Frontal cortex (tissue), 4 donors: Measurements from ENCODE around the gene FUZ. TPM values are rescaled to one million over a fixed set of nuclear protein-coding genes. Genes with fewer than 3 reads are reported as not detected.

Source experiments
- DNase-seq, 2 donors: peaks; one replicate each; pipeline ENCODE4 v3.0.0; 2012; ENCODE audit warnings: low spot score in 2 of 2
- FAIRE-seq: peaks from 2 replicates; lab custom pipeline; 2012; peaks lifted over from hg19 to GRCh38; lab: Jason Lieb, UNC
- total RNA-seq: library from RNA; depleted of rRNA; stranded (reverse); fragments of >200 nt; gene quantifications from one replicate; pipeline ENCODE4 v1.2.3, GENCODE V29; 2014
- donor health status: control.
- donor health status: control.
- donor health status: control.

The FUZ gene
- total RNA-seq, 1 donor from 2014 or later: 17.5 TPM

DNA sequence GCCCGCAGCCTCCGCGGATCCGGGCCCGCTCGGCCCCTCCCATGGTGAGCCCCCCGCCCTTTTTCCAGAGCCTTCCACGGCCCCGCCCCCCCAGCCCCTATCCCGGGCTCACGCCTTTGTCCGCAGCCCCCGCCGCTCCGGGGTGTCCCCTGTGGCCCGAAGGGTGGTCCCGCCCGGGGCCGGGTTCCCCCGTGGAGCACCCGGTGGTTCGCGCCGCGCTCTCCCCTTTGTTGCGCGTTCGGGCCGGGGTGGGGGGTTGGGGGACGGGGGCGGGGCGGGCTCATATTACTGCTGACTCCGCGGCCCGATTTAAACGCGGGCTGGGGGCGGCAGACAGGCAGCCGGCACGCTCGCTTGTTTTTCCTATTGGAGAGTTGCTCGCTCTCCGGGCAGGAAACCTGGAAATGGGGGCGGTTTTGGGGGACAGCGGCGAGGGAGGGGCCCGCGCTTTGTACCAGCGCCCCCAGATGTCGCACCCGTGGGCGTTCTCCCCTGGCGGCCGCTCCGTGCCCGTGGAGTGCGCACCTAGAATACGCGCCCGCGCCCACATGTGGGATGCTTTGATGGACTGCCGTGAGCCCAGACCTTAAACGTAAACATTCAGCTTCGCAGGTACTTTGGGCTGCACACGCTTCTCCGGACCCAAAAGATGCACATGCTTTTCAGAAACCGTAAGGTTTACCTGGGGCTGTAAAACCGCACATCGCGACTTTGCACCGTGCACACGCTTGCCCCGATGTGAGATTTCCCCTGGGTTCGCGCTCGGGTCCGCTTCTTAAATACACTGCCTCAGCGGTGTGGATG is 38.6 kb upstream of the FUZ start:
- FAIRE-seq: no peak

DNA sequence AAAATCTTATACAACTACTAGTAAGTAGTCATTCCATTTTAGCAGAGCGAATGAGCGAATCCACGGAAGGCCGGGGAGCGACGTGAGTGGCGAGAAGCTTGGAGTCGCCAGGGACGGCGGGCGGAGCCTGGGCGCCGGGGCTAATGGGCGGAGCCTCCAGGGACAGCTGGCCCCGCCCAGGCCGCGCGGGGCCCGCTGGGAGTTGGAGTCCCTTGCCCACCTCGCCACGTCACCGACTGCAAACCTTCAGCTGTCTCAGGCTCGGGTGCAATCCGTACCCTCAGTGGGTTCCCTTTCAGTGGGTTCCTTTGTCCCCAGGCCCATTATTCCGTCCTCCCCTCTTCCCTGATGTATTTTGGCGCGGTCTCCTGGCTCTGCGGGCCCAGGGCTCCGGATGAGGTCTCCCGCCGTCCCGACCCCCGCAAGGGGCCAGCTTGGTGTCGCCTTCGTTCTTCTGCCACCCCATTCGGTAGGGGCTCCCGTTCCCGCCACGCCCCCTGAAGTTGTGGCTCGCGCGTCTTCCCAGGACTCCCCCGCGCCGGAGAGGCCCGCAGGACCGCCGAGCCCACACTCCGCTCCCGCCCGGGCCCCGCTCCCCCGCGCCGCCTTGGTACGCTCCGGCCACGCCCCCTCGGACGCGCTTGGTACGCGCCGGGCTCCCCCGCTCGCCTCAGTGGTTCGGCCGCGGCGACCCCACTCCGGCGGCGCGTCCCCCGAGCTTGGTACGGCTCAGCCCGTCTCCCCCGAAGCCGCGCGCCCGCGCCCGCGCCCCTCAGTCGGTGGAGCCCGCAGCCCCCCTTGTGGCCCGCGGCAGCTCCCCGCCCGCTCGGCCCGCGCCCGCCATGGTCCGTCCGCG is 37.6 kb upstream of the FUZ start, which contains the start of gene PTOV1:
Gene PTOV1 (plus strand): TSS at position 673 of the 856 bp plus-strand sequence.
- peak; percentile 99 to 100 for DNase-seq
- FAIRE-seq: no peak

More for the DNA sequence above, 38.6 kb upstream of the FUZ start:
- DNase-seq: peak; percentile 79 to 83

DNA sequence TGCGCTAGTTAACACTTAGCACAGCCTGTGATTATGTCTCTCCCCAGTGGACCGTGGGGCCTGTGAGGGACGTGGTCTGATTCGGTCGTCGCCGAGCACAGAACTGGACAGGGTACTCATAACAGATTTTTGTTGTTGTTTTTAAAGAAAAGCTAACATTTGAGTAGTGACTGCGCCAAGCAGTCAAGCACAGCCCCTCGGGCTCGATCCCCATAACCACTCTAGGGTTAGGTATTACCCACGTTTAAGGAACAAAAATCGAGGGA is 37.1 kb upstream of the FUZ start:
- no peak for DNase-seq
- FAIRE-seq: no peak

DNA sequence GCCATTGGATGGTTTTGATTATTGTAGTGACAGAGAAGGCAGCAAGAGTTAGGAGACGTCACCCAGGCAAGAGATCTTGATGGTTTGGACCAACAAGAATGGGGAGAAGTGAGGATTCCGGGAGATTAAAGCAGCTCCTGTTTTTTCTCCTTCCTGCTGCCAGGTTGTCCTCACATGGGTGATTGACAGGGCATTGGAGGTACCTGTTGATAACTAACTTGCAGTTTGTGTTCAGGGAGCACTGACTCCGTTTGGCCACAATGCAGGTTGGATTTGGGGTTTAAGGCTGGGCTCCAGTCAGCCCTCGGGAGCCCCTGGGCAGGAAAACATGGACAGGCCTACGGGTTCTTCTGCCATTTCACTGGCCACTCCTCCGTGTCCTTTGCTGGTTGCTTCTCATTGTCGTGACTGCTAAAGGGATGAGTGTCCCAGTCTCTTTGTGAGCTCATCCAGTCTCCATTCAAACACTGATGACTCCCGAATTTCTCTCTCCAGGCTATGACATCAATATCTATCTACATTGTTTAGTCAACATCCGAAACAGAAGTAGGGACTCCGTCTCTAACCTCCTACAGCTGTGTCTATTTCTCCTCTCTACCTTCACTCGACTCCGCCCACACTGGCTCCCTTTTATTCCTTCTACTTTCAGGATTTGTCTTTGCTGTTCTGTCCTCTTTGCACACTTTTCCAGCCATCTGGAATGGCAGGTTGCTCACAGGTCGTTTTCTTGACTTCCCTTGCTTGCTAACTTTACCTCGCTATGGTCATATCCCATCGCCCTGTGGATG is 36.5 kb upstream of the FUZ start:
- DNase-seq (no peak), FAIRE-seq (no peak)

DNA sequence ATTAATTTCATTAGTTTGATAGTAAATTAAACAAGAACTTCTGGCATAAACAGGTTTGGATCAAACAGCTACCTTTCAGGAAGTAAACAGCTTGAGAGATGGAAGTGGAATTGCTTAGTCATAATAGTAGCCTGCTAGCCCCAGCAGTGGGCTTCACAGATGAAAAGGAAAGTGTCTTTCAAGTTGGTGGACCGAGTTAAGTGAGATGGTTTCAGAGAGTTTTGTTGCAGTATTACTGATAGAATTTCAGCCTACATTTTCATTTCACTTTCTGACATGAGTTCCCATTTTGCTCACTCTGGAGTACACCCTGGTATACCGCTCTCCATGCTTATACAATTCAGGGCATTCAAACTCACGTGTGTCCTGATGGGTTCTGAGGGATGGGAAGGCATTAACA is 35.8 kb upstream of the FUZ start:
- FAIRE-seq (no peak), DNase-seq (no peak)

DNA sequence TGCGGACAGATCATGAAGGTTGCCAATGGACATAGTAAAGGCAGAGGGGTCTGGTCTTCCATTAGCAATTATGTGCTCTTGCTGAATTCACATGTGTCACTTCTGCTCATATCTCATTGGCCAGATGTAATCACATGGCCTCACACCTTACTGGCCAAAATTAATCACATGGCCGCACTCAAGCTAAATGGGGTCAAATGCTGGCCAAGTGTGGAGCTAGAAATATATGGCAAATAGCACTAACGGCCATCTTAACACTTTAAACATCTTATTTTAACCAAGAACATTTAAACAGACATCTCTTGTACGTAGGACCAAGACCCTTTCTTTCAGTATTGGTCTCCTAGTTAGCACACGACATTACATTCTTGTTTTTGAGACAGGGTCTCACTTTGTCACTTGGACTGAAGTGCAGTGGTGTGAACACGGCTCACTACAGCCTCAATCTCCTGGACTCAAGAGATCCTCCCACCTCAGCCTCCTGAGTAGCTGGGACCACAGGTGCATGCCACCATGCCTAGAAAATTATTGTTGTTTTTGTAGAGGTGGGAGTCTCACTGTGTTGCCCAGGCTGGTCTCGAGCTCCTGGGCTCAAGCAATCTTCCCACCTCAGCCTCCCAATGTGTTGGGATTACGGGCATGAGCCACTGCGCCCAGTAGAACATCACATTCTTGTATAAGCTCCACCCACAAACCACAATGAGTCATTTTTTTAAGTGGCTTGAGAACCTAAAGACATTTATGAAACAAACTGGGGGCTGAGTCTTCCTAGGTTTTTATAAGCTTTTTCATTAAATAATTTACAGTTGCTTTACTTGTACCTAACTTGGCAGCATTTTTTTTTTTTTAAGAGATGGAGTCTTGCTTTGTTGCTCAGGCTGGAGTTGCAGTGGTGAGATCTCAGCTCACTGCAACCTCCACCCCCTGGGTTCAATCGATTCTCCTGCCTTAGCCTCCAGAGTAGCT is 34.9 kb upstream of the FUZ start:
- DNase-seq (no peak), FAIRE-seq (no peak)

DNA sequence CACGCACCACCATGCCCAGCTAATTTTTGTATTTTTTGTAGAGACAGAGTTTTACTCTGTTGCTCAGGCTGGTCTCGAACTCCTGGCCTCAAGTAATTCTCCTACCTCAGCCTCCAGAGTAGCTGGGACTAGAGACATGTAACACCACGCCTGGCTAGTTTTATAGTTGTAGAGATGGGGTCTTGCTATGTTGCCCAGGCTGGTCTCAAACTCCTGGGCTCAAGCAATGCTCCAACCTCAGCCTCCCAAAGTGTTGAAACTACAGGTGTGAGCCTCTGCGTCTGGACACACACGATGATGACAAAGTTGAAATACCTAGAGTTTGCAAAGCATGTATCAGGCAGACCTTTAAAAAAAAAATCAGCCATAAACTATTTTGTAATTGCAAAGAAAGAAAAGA is 33.3 kb upstream of the FUZ start:
- DNase-seq (no peak), FAIRE-seq (no peak)

DNA sequence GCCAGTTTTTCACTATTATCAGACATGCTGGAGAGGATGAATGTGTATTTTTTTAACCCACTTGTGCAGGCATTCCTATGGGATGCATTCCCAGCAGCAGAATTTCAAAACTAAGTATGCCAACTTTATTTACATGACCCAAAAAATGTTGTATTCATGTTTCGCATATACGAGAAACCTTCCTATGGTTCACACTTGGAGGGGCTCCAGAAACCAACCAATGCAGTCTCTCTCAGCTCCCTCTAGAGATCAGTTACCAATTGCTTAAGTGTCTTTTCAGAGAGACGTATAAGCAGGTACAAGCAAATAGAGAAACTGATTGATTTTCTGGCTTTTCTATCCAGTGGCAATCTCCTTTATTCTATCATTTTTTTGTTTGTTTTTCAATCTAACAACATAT is 32.3 kb upstream of the FUZ start:
- FAIRE-seq (no peak), DNase-seq (no peak)

DNA sequence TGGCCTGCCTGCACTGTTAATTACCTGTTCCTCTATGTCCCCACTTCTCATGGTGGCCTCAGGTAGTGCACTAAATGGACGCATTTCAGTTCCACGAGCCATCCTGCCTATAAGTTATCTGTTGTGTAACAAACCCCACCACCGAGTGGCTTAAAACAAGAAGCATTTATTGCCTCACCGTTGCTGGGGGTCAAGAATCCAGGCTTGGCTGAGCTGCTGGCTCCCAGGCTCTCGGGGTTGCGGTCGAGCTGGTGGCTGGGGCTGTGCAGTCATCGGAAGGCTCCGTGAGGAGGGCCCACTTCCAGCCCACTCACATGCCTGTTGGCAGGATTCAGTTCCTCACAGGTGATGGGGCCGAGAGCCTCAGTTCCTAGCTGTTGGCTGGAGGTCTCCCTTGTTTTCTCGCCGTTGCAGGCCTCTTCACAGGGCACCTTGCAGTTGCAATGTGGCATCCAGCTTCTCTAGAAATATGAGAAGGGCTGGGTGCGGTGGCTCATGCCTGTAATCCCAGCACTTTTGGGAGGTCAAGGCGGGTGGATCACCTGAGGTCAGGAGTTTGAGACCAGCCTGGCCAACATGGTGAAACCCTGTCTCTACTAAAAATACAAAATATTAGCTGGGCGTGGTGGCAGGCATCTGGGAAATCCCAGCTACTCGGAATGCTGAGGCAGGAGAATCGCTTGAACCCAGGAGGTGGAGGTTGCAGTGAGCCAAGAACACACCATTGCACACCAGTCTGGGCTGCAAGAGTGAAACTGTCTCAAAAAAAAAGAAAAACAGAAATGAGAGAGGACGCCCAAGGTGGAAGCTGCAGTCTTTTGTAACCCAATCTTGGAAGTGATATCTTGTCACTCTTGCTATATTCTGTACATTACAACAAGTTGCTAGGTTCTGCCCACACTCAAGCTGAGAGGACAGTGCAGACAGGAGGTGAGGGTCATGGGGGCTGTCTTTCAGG is 31.3 kb upstream of the FUZ start:
- FAIRE-seq (no peak), DNase-seq (no peak)

DNA sequence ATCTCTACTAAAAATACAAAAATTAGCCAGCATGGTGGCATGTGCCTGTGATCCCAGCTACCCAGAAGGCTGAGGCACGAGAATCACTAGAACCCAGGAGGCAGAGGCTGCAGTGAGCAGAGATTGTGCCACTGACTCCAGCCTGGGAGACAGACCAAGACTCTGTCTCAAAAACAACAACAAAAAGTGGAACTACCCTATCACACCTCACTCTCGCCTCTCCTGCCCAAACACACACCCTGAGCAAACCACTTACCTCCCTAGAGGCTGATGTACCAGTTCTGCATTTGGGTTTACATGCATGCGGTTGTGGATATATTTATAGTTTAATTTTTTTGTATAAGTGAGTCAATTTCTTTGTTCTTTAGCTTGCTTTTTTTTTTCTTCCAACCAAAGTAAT is 30.2 kb upstream of the FUZ start:
- DNase-seq: no peak
- FAIRE-seq: no peak

DNA sequence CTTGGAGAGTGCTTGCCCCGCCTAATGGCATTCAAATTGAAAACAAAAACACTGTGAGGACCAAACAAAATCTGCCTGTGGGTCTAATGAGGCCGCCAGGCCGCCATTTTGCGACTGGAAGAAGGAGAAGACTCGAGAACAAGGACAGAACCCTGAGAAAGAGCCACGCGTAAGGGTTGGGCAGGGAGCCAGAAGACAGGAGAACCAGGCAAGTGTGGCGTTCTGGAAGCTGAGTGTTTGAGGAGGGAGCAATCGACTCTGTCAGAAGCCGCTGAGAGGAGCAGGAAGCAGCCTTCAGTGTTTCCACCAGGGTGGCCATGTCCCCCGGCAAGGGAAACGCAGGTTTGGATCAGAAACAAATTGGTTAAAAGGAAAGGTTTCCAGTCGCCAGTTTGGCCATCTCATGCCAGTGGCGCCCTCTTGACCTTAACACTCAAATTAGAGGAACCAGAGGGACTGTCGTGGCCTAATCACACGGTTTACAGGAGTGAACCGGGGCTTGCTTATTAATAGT is 27.7 kb upstream of the FUZ start:
- DNase-seq: no peak

DNA sequence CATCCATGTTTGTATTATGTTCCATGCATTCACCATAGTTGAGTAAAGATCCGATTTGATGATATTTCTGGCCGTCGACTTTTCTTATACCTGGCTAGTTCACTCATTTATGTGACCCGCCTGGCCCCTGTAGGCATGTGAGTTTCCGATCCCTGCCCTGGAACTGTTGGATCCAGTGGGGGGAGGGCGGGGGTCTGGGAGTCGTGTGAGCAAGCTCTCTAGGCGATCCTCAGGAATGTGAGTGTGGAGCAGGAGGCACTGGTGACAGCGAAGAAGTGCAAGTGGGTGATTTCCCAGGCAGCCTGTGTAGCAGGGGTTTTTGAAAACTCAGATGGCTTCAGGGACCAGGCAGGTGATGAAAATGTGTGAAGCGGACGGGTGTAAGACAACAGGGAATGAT is 27.2 kb upstream of the FUZ start:
- FAIRE-seq: no peak

More for the DNA sequence above, 27.7 kb upstream of the FUZ start:
- FAIRE-seq: no peak

DNA sequence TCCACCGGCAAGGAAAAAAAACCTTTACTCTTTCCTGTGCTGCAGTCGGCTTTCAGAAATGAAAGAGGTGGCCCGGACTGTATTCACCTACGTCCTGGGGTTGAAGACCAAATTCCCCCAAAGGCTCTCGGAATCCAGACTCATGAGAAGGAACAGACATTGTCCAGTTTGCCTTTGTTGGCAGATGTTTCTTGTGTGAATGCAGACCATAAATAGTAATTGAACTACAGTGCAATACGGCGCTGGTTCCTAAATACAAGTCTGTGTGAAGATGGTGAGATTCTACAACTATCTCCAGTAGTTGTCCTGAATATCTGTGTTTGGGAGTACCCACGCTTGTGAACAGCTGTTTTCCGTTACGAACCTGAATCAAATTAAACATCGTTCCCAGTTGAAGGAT is 26.6 kb upstream of the FUZ start:
- no peak for FAIRE-seq

More for the DNA sequence above, 27.2 kb upstream of the FUZ start:
- no peak for DNase-seq

DNA sequence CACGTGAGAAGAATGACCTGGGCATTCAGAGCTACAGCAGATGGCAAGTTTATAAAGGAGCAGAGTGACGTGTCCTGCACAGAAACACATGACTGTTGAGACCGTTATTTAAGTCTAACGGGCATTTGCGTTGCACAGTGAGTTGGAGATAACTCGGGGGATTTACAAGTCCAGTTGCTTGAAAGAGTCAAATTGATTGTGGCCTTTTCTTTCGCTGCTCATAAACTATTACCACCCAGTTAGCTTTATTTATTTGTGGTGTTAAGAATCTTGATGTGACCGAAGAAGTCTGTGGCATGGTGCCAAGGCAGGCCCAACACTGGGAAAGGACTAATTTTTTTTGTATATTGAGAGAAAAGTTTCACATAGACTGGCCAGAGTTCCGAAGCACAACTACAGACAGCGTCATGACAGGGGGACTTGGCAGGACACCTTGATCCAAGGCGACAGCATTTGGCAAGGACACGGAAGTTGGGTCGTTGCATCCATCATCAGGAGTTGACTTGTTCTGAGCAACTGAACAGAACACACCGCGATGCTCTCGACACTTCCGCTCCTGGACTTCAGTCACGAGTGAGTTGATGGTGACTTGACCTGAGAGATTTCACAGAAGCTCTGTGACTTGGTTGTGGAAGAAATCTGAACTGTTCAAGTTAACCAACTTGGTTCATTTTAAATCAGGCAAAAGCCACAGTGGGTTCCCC is 25.9 kb upstream of the FUZ start:
- FAIRE-seq (no peak), DNase-seq (no peak)

More for the DNA sequence above, 26.6 kb upstream of the FUZ start:
- no peak for DNase-seq

DNA sequence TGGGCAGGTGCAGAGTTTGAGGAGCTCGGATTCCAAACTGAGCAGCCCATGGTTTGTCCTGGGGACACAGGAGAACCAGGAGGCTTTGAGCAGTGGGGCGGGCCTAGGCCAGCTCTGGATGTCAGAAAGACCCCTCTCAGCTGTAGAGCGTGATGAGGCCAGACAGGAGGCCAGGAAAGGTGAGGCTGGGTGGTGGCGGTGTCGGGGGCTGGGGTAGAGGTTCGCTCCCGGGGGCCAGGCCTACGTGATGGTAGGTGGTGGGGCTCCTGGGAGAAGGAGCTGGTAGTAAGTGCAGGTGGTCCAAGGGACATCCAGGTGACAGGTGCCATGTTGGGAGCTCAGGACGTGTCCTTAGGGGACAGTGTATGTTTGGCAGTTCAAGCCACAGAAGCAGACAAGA is 24.3 kb upstream of the FUZ start:
- no peak for FAIRE-seq
- no peak for DNase-seq

DNA sequence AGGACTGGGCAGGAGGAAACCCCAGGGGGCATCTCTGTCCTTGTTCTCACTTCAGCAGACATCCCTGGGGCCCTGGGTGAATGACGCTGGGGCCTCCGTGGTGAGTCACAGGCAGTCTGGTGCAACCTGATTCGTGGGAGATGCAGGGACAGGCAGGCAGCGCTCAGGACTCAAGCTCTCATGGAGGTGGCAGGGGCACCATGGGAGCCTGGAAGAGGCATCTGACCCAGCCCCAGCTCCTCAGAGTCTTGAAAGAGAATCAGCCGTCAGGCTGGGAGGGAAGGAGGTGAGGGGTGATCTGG is 23.9 kb upstream of the FUZ start:
- DNase-seq (no peak), FAIRE-seq (no peak)

DNA sequence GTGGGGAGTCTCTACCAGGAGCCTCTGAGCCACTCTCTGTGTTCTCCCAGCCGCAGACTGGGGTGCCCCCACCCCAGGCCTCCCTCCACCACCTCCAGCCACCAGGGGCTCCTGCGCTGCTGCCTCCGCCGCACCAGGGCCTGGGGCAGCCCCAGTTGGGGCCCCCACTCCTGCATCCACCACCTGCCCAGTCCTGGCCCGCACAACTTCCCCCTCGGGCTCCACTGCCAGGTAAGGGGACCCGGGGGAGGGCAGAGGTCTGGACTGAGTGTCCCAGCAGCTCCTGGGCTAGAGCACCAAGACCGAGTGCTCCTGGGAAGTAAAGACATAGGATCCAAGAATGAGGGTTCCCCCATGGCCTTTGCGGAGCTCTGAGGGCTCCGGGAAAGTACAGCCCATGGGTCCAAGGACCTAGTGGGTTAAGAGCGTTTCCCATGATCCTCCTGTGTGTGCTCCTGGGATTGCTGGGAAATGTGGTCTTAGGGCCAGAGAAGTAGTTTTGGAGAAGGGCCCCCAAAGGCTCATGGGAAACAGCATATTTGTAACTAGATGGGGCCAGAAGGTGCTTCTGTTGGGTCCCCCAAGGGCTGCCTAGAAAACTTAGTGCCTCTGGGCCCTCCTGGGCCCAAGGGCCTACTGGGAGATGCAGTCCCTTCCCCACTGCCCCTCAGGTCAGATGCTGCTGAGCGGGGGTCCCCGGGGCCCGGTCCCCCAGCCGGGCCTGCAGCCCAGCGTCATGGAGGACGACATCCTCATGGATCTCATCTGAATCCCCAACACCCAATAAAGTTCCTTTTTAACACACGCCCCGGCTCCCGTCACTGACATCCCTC is 23.3 kb upstream of the FUZ start:
- no peak for DNase-seq
- no peak for FAIRE-seq
